Progenitor cell of endocrine pancreas (in vitro differentiated cells): Measurements from ENCODE around the gene ADAM19. TPM values are rescaled to one million over a fixed set of nuclear protein-coding genes. Genes with fewer than 3 reads are reported as not detected.
A peak's percentile ranks its signal among the peaks of the same experiment; 100 is the strongest.

Experiments
- DNase-seq: peaks from one replicate; pipeline ENCODE4 v3.0.0; 2021; ENCODE audit warnings: low spot score; ENCODE audit not compliant: unreplicated experiment
- H3K27ac Mint-ChIP-seq: 2 replicates; pipeline ENCODE4 v1.8.0; 2021; ENCODE audit warnings: mild to moderate bottlenecking, moderate library complexity, mixed read lengths
- H3K27me3 Mint-ChIP-seq: 2 replicates; pipeline ENCODE4 v1.8.0; 2021; ENCODE audit warnings: mixed read lengths
- H3K36me3 Mint-ChIP-seq: 2 replicates; pipeline ENCODE4 v1.8.0; 2022; ENCODE audit warnings: mixed read lengths; ENCODE audit not compliant: insufficient read depth
- H3K4me1 Mint-ChIP-seq: 2 replicates; pipeline ENCODE4 v1.8.0; 2021; ENCODE audit warnings: low read depth, mixed read lengths
- H3K4me3 Mint-ChIP-seq: 2 replicates; pipeline ENCODE4 v1.8.0; 2021; ENCODE audit warnings: low read depth, mild to moderate bottlenecking, moderate library complexity, mixed read lengths
- H3K9me3 Mint-ChIP-seq: 2 replicates; pipeline ENCODE4 v1.8.0; 2021; ENCODE audit warnings: low read depth, mixed read lengths
- CTCF ChIP-seq: fragments of 200-600 bp; sonication (generic); IDR thresholded peaks from one replicate; pipeline ENCODE4 v1.5.0; 2021; ENCODE audit warnings: antibody characterized with exemption, mild to moderate bottlenecking; ENCODE audit not compliant: unreplicated experiment
- total RNA-seq: library from RNA; stranded (reverse); gene quantifications from 2 replicates; pipeline ENCODE4 v1.2.1, GENCODE V29; 2021

The ADAM19 gene
- total RNA-seq, 1 donor from 2014 or later = 13.4 TPM

- no peaks in the 10 kb centered on the region for H3K9me3 Mint-ChIP-seq
These were observed 7.4 kb upstream of the ADAM19 start for GRCh38 chr5:157582731-157583620.

GRCh38 chr5:157581901-157582300, 6.3 kb upstream of the ADAM19 start:
- H3K27me3 Mint-ChIP-seq = peaks cover 24% of the 10 kb centered on the region
- no peaks in the 10 kb centered on the region for H3K9me3 Mint-ChIP-seq
- H3K4me1 Mint-ChIP-seq = no peaks in the 10 kb centered on the region
- no peak overlapping the region for H3K4me3 Mint-ChIP-seq
- no peaks in the 10 kb centered on the region for H3K36me3 Mint-ChIP-seq
- DNase-seq = no peak
- H3K27ac Mint-ChIP-seq = no peak overlapping the region
- no peak for TF ChIP-seq CTCF

More at GRCh38 chr5:157582731-157583620, 7.4 kb upstream of the ADAM19 start:
- H3K4me3 Mint-ChIP-seq = no peak overlapping the region
- H3K36me3 Mint-ChIP-seq = no peaks in the 10 kb centered on the region
- no peak overlapping the region for H3K27ac Mint-ChIP-seq
- TF ChIP-seq CTCF = no peak
- peaks cover 19% of the 10 kb centered on the region for H3K27me3 Mint-ChIP-seq
- H3K4me1 Mint-ChIP-seq = no peaks in the 10 kb centered on the region
- DNase-seq = no peak

- no peaks in the 10 kb centered on the region for H3K9me3 Mint-ChIP-seq
- H3K4me3 Mint-ChIP-seq = no peak overlapping the region
- H3K36me3 Mint-ChIP-seq = no peaks in the 10 kb centered on the region
- peaks cover 5% of the 10 kb centered on the region for H3K4me1 Mint-ChIP-seq
- peaks cover 49% of the 10 kb centered on the region for H3K27me3 Mint-ChIP-seq
- no peak for TF ChIP-seq CTCF
- no peak overlapping the region for H3K27ac Mint-ChIP-seq
- DNase-seq = no peak
These were observed 2.7 kb upstream of the ADAM19 start for GRCh38 chr5:157578079-157578780.

- H3K4me3 Mint-ChIP-seq = peak overlapping the region; percentile 80
- peaks cover 49% of the 10 kb centered on the region for H3K27me3 Mint-ChIP-seq
- no peak overlapping the region for H3K27ac Mint-ChIP-seq
- H3K9me3 Mint-ChIP-seq = no peaks in the 10 kb centered on the region
- H3K36me3 Mint-ChIP-seq = no peaks in the 10 kb centered on the region
- DNase-seq = no peak
- peaks cover 5% of the 10 kb centered on the region for H3K4me1 Mint-ChIP-seq
- no peak for TF ChIP-seq CTCF
These were observed 1.1 kb upstream of the ADAM19 start for GRCh38 chr5:157576678-157577077.
